GM18873 (cell line): ENCODE measurements around the gene DDO.
"Not testable (repeated sequence)": the region's sequence is repeated elsewhere in the genome, so short reads cannot be mapped to it uniquely, and the experiment has no call there.

Source experiments
- ATAC-seq: cut with Tn5 transposase; IDR thresholded peaks from one replicate; pipeline ENCODE4 v1.9.1; 2021; ENCODE audit warnings: mild to moderate bottlenecking, moderate library complexity, moderate number of reproducible peaks; ENCODE audit not compliant: unreplicated experiment, low FRiP score

Gene DDO

DNA sequence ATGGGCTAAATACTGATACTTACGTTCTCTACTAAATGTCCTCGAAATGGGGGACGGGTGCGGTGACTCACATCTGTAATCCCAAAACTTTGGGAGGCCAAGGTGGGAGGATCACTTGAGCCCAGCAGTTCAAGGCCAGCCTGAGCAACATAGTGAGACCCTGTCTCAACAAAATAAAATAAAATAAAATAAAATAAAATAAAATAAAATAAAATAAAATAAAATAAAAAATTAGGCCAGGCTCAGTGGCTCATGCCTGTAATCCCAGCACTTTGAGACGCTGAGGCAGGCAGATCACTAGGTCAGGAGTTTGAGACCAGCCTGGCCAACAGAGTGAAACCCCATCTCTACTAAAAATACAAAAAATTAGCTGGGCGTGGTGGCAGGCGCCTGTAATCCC, 64.8 kb downstream of the DDO start:
- ATAC-seq, result not testable (repeated sequence)

DNA sequence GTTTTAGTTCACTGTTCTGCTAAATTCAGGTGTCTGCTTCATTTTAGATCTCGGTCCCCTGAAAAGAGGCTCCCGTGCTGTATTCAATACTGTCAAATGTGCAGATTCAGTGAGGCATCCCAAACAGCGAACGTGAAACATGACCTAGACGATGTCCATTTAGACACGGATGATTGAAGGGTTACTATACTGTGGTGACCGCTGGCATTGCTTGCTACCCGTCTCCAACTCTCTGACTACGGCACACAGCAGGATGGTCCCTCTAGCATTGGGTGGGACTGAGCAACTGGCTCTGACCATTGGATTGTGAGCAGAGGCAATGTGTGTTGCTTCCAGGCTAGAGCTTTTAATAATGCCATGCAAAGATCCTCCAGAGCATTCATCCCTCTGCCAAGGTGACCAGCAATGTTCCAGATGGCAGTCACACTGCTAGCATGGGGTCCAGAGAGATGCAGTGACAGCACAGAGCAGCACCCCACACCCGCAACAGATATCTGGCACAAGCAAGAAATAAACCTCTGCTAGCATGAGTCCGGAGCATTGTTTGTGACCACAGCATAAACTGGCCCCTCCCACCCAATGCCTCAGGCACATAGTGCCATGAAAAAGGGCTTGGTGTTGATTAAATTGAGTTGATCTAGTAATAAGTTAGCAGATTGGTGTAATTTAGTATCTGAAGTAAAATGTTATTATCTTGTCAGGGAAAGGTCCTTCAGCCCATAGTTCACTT, 66.2 kb downstream of the DDO start:
- ATAC-seq, result no peak

DNA sequence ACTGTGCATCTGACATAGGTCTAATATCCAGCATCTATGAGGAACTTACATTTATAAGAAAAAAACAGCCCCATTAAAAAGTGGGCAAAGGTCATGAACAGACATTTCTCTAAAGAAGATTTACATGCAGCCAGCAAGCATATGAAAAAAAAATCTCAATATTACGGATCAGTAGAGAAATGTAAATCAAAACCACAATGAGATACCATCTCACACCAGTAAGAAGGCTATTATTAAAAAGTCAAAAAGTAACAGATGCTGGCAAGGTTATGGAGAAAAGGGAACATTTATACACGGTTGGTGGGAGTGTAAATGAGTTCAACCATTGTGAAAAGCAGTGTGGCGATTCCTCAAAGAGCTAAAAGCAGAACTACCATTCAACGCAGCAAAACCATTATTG, 70.3 kb downstream of the DDO start:
- ATAC-seq, result no peak

DNA sequence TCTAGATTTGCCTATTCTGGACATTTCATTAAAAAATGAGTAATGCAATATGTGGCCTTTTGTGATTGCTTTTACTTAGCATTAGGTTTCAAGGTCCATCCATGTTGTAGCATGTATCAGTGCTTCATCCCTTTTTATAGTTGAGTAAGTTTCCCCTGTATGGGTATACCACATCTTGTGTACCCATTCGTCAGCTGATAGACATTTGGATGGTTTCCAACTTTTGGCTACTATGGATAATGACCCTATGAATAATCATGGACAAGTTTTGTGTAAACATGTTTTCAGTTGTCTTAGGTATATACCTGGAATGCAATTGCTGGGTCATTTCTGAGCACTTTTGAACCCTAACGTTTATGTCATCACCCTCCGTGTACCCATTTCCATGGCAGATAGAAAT, 72.6 kb downstream of the DDO start:
- ATAC-seq, result no peak
